Neural progenitor cell (in vitro differentiated cells): ENCODE measurements around the gene C17orf100. TPM values are rescaled to one million over a fixed set of nuclear protein-coding genes. Genes with fewer than 3 reads are reported as not detected.

ENCODE experiments used
- DNase-seq: peaks from one replicate; pipeline ENCODE4 v3.0.0-alpha.2; 2016; ENCODE audit warnings: low spot score
- H2AFZ ChIP-seq: fragments of 200-600 bp; sonication (generic); replicated peaks from 2 replicates; pipeline ENCODE4 v1.6.1; 2016; ENCODE audit warnings: antibody characterized with exemption
- H3F3A ChIP-seq: fragments of 200-600 bp; sonication (generic); 2 replicates; pipeline ENCODE4 v1.6.1; 2016; ENCODE audit warnings: antibody characterized with exemption, low read depth
- H3K27ac ChIP-seq: fragments of 200-600 bp; sonication (generic); 2 replicates; pipeline ENCODE4 v1.5.1; 2016; ENCODE audit warnings: mild to moderate bottlenecking
- H3K27me3 ChIP-seq: fragments of 200-600 bp; sonication (generic); 2 replicates; pipeline ENCODE4 v1.6.1; 2016; ENCODE audit warnings: mild to moderate bottlenecking, moderate library complexity
- H3K36me3 ChIP-seq: fragments of 200-600 bp; sonication (generic); 2 replicates; pipeline ENCODE4 v1.5.1; 2016
- H3K4me1 ChIP-seq: fragments of 200-600 bp; sonication (generic); 2 replicates; pipeline ENCODE4 v1.6.1; 2016; ENCODE audit warnings: mixed run types
- H3K4me2 ChIP-seq: fragments of 200-600 bp; sonication (generic); 2 replicates; pipeline ENCODE4 v1.6.1; 2016
- H3K4me3 ChIP-seq: fragments of 200-600 bp; sonication (generic); 2 replicates; pipeline ENCODE4 v1.5.1; 2016
- H3K79me2 ChIP-seq: fragments of 200-600 bp; sonication (generic); 2 replicates; pipeline ENCODE4 v1.6.1; 2016; ENCODE audit warnings: low read depth
- H3K9ac ChIP-seq: fragments of 200-600 bp; sonication (generic); 2 replicates; pipeline ENCODE4 v1.6.1; 2016
- H3K9me3 ChIP-seq: fragments of 200-600 bp; sonication (generic); 2 replicates; pipeline ENCODE4 v1.5.1; 2016; ENCODE audit warnings: low read depth
- H4K20me1 ChIP-seq: fragments of 200-600 bp; sonication (generic); 2 replicates; pipeline ENCODE4 v1.6.1; 2016; ENCODE audit warnings: low read depth
- H3K27ac Mint-ChIP-seq: 3 replicates; pipeline ENCODE4 v1.8.0; 2021; ENCODE audit warnings: mixed read lengths
- H3K27me3 Mint-ChIP-seq: 2 replicates; pipeline ENCODE4 v1.8.0; 2022; ENCODE audit warnings: low read depth, mild to moderate bottlenecking, inconsistent platforms, moderate library complexity, mixed read lengths; ENCODE audit not compliant: insufficient read depth
- H3K36me3 Mint-ChIP-seq: 3 replicates; pipeline ENCODE4 v1.8.0; 2021; ENCODE audit warnings: mixed read lengths
- H3K4me1 Mint-ChIP-seq: 3 replicates; pipeline ENCODE4 v1.8.0; 2021; ENCODE audit warnings: mixed read lengths
- H3K4me3 Mint-ChIP-seq: 3 replicates; pipeline ENCODE4 v1.8.0; 2021; ENCODE audit warnings: mild to moderate bottlenecking, moderate library complexity, mixed read lengths
- H3K9me3 Mint-ChIP-seq: 3 replicates; pipeline ENCODE4 v1.8.0; 2020; ENCODE audit warnings: mixed read lengths
- EZH2 ChIP-seq: fragments of 200-600 bp; sonication (generic); IDR thresholded peaks from 2 replicates; pipeline ENCODE4 v1.6.1; 2017; ENCODE audit warnings: antibody characterized with exemption, mild to moderate bottlenecking, moderate library complexity
- EZH2phosphoT487 ChIP-seq: fragments of 200-600 bp; sonication (generic); IDR thresholded peaks from 2 replicates; pipeline ENCODE4 v1.6.1; 2017; ENCODE audit warnings: antibody characterized with exemption
- total RNA-seq: library from RNA; depleted of rRNA; stranded (reverse); fragments of >200 nt; gene quantifications from 2 replicates; pipeline ENCODE4 v1.2.3, GENCODE V29; 2015; ENCODE audit warnings: low replicate concordance
- TF ChIP-seq, protein P1 (sequence below): fragments of 200-600 bp; sonication (generic); IDR thresholded peaks from 2 replicates; pipeline ENCODE4 v1.5.1; 2017; ENCODE audit warnings: antibody characterized with exemption, mild to moderate bottlenecking

The C17orf100 gene
- total RNA-seq, 1 donor from 2014 or later: 3.8 TPM

GRCh38 chr17:6670571-6670970, 19.0 kb downstream of the C17orf100 start:
- no peaks in the 10 kb centered on the region for H4K20me1 ChIP-seq
- no peaks in the 10 kb centered on the region for H3K4me1 ChIP-seq
- H3K79me2 ChIP-seq: no peaks in the 10 kb centered on the region
- Mint-ChIP-seq H3K27ac (no peak overlapping the region), H3K36me3 (no peaks in the 10 kb centered on the region), H3K9me3 (no peaks in the 10 kb centered on the region), H3K4me1 (peaks cover 4% of the 10 kb centered on the region), H3K27me3 (peaks cover 7% of the 10 kb centered on the region), H3K4me3 (no peak overlapping the region)
- no peak for DNase-seq
- H3K27me3 ChIP-seq: peaks cover 3% of the 10 kb centered on the region
- TF ChIP-seq, protein P1, sequence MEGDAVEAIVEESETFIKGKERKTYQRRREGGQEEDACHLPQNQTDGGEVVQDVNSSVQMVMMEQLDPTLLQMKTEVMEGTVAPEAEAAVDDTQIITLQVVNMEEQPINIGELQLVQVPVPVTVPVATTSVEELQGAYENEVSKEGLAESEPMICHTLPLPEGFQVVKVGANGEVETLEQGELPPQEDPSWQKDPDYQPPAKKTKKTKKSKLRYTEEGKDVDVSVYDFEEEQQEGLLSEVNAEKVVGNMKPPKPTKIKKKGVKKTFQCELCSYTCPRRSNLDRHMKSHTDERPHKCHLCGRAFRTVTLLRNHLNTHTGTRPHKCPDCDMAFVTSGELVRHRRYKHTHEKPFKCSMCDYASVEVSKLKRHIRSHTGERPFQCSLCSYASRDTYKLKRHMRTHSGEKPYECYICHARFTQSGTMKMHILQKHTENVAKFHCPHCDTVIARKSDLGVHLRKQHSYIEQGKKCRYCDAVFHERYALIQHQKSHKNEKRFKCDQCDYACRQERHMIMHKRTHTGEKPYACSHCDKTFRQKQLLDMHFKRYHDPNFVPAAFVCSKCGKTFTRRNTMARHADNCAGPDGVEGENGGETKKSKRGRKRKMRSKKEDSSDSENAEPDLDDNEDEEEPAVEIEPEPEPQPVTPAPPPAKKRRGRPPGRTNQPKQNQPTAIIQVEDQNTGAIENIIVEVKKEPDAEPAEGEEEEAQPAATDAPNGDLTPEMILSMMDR: no peak
- TF ChIP-seq EZH2phosphoT487 (no peak), EZH2 (no peak)
- no peaks in the 10 kb centered on the region for H3K36me3 ChIP-seq
- no peak overlapping the region for H3K9ac ChIP-seq
- no peaks in the 10 kb centered on the region for H3K9me3 ChIP-seq
- H3F3A ChIP-seq: no peaks in the 10 kb centered on the region
- no peak overlapping the region for H3K27ac ChIP-seq
- H3K4me2 ChIP-seq: no peak overlapping the region
- H2AFZ ChIP-seq: no peak overlapping the region
- no peak overlapping the region for H3K4me3 ChIP-seq

DNA sequence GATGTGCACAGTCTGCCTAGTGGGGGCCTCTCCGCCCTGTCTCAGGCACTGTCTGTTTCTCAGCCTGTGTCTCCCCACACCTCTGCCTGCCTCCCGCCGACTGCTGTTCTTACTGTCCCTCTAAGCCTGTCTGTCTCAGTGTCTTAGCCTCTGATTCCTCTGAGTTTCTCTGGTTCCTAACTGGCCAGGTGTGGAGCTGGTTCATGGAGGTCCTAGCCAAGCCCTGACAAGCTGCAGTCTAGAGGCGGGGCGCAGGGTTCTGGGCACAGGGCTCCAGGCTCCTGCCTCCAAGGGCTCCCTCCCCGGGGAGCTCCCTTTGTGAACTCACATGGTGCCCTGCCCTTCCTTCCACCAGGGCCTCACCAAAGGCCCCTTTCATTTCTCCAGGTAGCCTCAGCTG, 19.4 kb downstream of the C17orf100 start:
- Histone ChIP-seq H3K36me3 (no peaks in the 10 kb centered on the region), H3K4me1 (no peaks in the 10 kb centered on the region), H3F3A (no peaks in the 10 kb centered on the region), H3K27me3 (no peaks in the 10 kb centered on the region), H3K9ac (no peak overlapping the region), H3K4me3 (no peak overlapping the region), H2AFZ (no peak overlapping the region), H4K20me1 (no peaks in the 10 kb centered on the region), H3K27ac (no peak overlapping the region), H3K4me2 (no peak overlapping the region), H3K9me3 (no peaks in the 10 kb centered on the region), H3K79me2 (no peaks in the 10 kb centered on the region)
- Mint-ChIP-seq H3K36me3 (no peaks in the 10 kb centered on the region), H3K4me1 (peaks cover 3% of the 10 kb centered on the region), H3K4me3 (no peak overlapping the region), H3K9me3 (no peaks in the 10 kb centered on the region), H3K27me3 (peaks cover 8% of the 10 kb centered on the region), H3K27ac (no peak overlapping the region)
- TF ChIP-seq, protein P1: no peak
- TF ChIP-seq EZH2phosphoT487: no peak
- TF ChIP-seq EZH2: no peak
- no peak for DNase-seq

- H3K4me2 ChIP-seq: no peak overlapping the region
- TF ChIP-seq, protein P1: no peak
- no peak for TF ChIP-seq EZH2phosphoT487
- TF ChIP-seq EZH2: no peak
- no peak overlapping the region for H2AFZ ChIP-seq
- H3K36me3 Mint-ChIP-seq: no peaks in the 10 kb centered on the region
- H4K20me1 ChIP-seq: no peaks in the 10 kb centered on the region
- no peak overlapping the region for H3K4me3 Mint-ChIP-seq
- no peak overlapping the region for H3K9ac ChIP-seq
- H3K9me3 ChIP-seq: no peaks in the 10 kb centered on the region
- no peak overlapping the region for H3K27ac Mint-ChIP-seq
- no peaks in the 10 kb centered on the region for H3K27me3 ChIP-seq
- H3K79me2 ChIP-seq: no peaks in the 10 kb centered on the region
- H3K4me1 Mint-ChIP-seq: no peaks in the 10 kb centered on the region
- no peaks in the 10 kb centered on the region for H3F3A ChIP-seq
- no peak for DNase-seq
- H3K4me3 ChIP-seq: no peak overlapping the region
- no peaks in the 10 kb centered on the region for H3K36me3 ChIP-seq
- no peak overlapping the region for H3K27ac ChIP-seq
- no peaks in the 10 kb centered on the region for H3K9me3 Mint-ChIP-seq
- no peaks in the 10 kb centered on the region for H3K4me1 ChIP-seq
- peaks cover 7% of the 10 kb centered on the region for H3K27me3 Mint-ChIP-seq
These were observed 19.9 kb downstream of the C17orf100 start for GRCh38 chr17:6671431-6671830.

DNA sequence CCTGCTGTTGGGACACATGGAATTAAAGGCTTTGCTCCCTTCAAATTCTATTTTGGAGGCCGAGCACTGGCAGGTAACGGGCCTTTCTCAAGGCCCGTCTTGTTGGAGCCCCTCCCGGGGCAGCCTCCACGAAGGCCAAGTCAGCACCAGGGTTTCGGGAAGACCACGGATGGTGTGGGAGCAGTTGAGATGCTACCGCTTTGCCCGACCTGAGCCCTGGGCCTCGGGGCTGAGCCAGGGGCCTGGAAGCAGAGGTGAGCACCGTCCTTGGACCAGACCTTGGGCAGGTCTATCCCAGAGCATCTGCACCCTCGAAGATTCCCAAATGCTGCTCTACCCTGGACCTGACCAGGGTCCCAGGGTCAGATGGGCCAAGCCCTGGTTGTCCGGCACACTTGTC, 23.0 kb downstream of the C17orf100 start:
- TF ChIP-seq EZH2phosphoT487 (no peak), EZH2 (no peak)
- TF ChIP-seq, protein P1: no peak
- no peak overlapping the region for H3K4me3 ChIP-seq
- H3K4me2 ChIP-seq: no peak overlapping the region
- H3K27me3 Mint-ChIP-seq: peaks cover 10% of the 10 kb centered on the region
- H3K36me3 ChIP-seq: no peaks in the 10 kb centered on the region
- H3K27ac ChIP-seq: no peak overlapping the region
- H3K27ac Mint-ChIP-seq: no peak overlapping the region
- no peaks in the 10 kb centered on the region for H3K4me1 Mint-ChIP-seq
- no peaks in the 10 kb centered on the region for H3K9me3 ChIP-seq
- no peak overlapping the region for H2AFZ ChIP-seq
- no peaks in the 10 kb centered on the region for H3K9me3 Mint-ChIP-seq
- no peaks in the 10 kb centered on the region for H3F3A ChIP-seq
- no peaks in the 10 kb centered on the region for H4K20me1 ChIP-seq
- no peak for DNase-seq
- H3K79me2 ChIP-seq: no peaks in the 10 kb centered on the region
- no peak overlapping the region for H3K9ac ChIP-seq
- no peaks in the 10 kb centered on the region for H3K27me3 ChIP-seq
- H3K4me3 Mint-ChIP-seq: no peak overlapping the region
- no peaks in the 10 kb centered on the region for H3K4me1 ChIP-seq
- H3K36me3 Mint-ChIP-seq: no peaks in the 10 kb centered on the region
